ENCODE results near the gene CBX4.

DNA sequence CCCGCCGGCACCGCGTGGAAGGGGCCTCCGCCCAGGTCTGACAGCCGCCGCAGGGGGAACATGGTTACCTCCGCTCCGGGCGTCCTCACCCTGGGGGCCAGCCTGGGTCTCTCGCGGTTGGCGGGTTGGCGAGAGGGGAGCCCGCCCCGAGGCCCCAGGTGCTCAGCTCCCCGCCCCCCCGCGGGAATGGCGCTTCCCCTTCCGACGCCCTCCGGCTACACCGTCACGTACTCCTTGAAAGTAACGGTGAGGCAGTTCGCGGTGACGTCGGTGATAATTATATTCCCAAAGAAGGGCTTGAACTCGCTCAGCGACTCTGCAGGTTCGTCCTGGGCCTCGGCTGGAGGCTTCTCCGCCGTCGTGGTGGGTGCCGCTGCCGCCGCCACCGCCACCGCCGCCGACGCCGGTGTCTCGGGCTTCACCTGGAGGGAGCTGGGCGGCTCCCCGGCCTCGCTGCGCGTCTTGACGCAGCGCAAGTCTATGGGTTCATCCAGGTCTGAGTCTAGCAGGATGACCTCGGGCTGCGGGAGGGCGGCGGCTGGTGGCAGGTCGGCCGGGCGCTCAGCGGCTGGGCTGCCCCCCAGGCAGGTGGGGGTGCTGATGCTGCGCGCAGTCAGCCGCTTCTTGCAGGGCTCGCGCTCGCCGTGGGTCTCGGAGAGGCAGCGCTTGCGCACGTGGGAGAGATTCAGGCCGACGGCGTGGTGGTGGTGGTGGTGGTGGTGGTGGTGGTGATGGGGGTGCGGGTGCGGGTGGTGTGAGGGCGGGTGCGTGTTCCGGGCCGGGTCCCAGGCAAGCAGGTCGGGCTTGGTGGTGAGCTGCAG lies 5.3 kb downstream of the CBX4 start:
- TF ChIP-seq ZNF169 (tag by site-specific recombination; IDR thresholded peaks at IDR 0.05) (no peak), ZNF639 (tag by site-specific recombination; IDR thresholded peaks at IDR 0.05) (no peak), SCRT2 (tag by site-specific recombination; IDR thresholded peaks at IDR 0.05) (no peak)
- TF ChIP-seq, protein P1, sequence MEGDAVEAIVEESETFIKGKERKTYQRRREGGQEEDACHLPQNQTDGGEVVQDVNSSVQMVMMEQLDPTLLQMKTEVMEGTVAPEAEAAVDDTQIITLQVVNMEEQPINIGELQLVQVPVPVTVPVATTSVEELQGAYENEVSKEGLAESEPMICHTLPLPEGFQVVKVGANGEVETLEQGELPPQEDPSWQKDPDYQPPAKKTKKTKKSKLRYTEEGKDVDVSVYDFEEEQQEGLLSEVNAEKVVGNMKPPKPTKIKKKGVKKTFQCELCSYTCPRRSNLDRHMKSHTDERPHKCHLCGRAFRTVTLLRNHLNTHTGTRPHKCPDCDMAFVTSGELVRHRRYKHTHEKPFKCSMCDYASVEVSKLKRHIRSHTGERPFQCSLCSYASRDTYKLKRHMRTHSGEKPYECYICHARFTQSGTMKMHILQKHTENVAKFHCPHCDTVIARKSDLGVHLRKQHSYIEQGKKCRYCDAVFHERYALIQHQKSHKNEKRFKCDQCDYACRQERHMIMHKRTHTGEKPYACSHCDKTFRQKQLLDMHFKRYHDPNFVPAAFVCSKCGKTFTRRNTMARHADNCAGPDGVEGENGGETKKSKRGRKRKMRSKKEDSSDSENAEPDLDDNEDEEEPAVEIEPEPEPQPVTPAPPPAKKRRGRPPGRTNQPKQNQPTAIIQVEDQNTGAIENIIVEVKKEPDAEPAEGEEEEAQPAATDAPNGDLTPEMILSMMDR (tag by site-specific recombination; IDR thresholded peaks at IDR 0.05) = no peak
